ENCODE results near the gene XAGE3. TPM values are rescaled to one million over a fixed set of nuclear protein-coding genes. Genes with fewer than 3 reads are reported as not detected.

The XAGE3 gene
- total RNA-seq, 4 donors from 2014 or later: not detected

DNA sequence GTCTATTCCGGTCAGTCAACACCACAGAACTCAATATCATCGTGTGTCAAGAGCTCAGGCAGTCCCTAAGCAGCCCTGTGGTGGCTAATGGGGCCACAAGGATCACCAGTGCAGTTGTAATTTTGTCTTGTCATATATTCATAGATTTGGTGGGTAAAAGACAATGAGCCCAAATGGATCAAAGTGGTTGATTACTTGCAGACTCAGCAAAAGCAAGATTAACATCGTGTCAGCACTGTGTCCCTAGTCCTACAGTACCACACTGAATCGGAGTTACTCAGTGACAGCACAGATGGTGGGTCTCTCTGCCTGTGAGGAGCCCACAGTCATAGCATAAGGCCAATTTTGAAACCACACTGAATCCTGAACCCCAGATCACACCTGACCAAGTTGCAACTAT is 48.1 kb downstream of the XAGE3 start:
- H3K4me3 ChIP-seq: no peak overlapping the region
- no peak for TF ChIP-seq POLR2A (IDR thresholded peaks at IDR 0.05)
- TF ChIP-seq, protein P1, sequence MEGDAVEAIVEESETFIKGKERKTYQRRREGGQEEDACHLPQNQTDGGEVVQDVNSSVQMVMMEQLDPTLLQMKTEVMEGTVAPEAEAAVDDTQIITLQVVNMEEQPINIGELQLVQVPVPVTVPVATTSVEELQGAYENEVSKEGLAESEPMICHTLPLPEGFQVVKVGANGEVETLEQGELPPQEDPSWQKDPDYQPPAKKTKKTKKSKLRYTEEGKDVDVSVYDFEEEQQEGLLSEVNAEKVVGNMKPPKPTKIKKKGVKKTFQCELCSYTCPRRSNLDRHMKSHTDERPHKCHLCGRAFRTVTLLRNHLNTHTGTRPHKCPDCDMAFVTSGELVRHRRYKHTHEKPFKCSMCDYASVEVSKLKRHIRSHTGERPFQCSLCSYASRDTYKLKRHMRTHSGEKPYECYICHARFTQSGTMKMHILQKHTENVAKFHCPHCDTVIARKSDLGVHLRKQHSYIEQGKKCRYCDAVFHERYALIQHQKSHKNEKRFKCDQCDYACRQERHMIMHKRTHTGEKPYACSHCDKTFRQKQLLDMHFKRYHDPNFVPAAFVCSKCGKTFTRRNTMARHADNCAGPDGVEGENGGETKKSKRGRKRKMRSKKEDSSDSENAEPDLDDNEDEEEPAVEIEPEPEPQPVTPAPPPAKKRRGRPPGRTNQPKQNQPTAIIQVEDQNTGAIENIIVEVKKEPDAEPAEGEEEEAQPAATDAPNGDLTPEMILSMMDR (IDR thresholded peaks at IDR 0.05): no peak
- H3K9me3 ChIP-seq: no peaks in the 10 kb centered on the region
- H3K4me1 ChIP-seq: no peaks in the 10 kb centered on the region
- no peaks in the 10 kb centered on the region for H3K27me3 ChIP-seq
- 66 to 100% methylated on average over 2 to 4 of the region's 4 CpGs for WGBS, 2 donors
- no peaks in the 10 kb centered on the region for H3K36me3 ChIP-seq
- no peak overlapping the region for H3K27ac ChIP-seq
- no peak for DNase-seq
- intact Hi-C loops (cut with DNase I): no loop called here

Other genes starting within 250 kb of the XAGE3 start
- gene SSX7, start 213.2 kb downstream of the XAGE3 start, total RNA-seq: not detected
- not detected for gene SSX2, start 160.9 kb downstream of the XAGE3 start, total RNA-seq
- not detected for gene SSX2B, start 116.8 kb downstream of the XAGE3 start, total RNA-seq
- gene SPANXN5, start 70.7 kb downstream of the XAGE3 start, total RNA-seq: not detected
- not detected for gene XAGE5, start 56.8 kb downstream of the XAGE3 start, total RNA-seq
- 10 to 100 TPM in 2 of 4 donors, 1 to 10 TPM in 2; 6.2 to 23.8 (median 11.1) TPM for gene FAM156B, start 29.2 kb upstream of the XAGE3 start, total RNA-seq
- 10 to 100 TPM in 2 of 4 donors, 1 to 10 TPM in 2; 2.9 to 13.3 (median 9.7) TPM for gene FAM156A, start 90.4 kb upstream of the XAGE3 start, total RNA-seq
- under 1 TPM in 3 of 4 donors, not detected in 1; 0.09 to 0.57 (median 0.18) TPM for gene GPR173, start 180.7 kb upstream of the XAGE3 start, total RNA-seq
- gene TSPYL2, start 214.3 kb upstream of the XAGE3 start, total RNA-seq: 10 to 100 TPM in 1 of 4 donors, 1 to 10 TPM in 3; 4.4 to 40.1 (median 5.3) TPM
- gene KANTR, start 226.1 kb upstream of the XAGE3 start, total RNA-seq: 10 to 100 TPM in 1 of 4 donors, 1 to 10 TPM in 3; 3.5 to 15.6 (median 5.3) TPM